Suprapubic skin (tissue), 4 donors: ENCODE measurements around the gene TMTC1.

Experiments
- EP300 ChIP-seq: sonication (generic); formaldehyde crosslinking; IDR thresholded peaks from one replicate; pipeline ENCODE4 v1.6.1; 2017; ENCODE audit warnings: antibody characterized with exemption
- POLR2A ChIP-seq, 2 donors: fragments of 450-650 bp; IDR thresholded peaks; one replicate each; pipeline ENCODE4 v1.6.1; 2017; ENCODE audit warnings: antibody characterized with exemption in 2 of 2, mild to moderate bottlenecking in 2 of 2, moderate library complexity in 2 of 2
- POLR2AphosphoS5 ChIP-seq, 3 donors: sonication (generic); formaldehyde crosslinking; IDR thresholded peaks; one replicate each; pipeline ENCODE4 v1.6.1; 2017; ENCODE audit warnings: antibody characterized with exemption in 3 of 3
- TF ChIP-seq, protein P1 (sequence below), 2 donors: fragments of 200-600 bp in 1 of 2; fragments of 450-650 bp in 1 of 2; sonication (generic) in 1 of 2; IDR thresholded peaks; one replicate each; pipeline ENCODE4 v1.5.1; 2016 to 2019; ENCODE audit warnings: antibody characterized with exemption in 2 of 2, mild to moderate bottlenecking in 1 of 2, moderate library complexity in 1 of 2

DNA sequence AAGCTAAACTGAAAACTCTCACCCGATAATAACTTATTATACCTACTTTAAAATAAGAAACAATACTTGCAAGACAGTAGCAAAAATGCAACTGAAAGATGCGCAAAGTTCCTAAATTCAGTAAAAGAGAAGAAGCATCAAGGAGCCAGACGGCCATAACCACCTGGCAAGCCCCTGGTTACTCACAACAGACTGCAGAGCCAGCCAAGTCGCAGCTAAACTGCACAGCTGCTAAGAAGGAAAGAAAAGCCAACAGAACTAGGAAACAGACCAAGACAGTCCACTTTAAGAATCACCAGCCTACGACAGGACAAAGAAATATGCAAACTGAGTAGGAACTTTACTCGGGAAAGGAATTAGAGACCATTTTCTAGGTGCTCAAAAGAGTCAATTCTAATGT, 127.9 kb downstream of the TMTC1 start:
- TF ChIP-seq, protein P1, sequence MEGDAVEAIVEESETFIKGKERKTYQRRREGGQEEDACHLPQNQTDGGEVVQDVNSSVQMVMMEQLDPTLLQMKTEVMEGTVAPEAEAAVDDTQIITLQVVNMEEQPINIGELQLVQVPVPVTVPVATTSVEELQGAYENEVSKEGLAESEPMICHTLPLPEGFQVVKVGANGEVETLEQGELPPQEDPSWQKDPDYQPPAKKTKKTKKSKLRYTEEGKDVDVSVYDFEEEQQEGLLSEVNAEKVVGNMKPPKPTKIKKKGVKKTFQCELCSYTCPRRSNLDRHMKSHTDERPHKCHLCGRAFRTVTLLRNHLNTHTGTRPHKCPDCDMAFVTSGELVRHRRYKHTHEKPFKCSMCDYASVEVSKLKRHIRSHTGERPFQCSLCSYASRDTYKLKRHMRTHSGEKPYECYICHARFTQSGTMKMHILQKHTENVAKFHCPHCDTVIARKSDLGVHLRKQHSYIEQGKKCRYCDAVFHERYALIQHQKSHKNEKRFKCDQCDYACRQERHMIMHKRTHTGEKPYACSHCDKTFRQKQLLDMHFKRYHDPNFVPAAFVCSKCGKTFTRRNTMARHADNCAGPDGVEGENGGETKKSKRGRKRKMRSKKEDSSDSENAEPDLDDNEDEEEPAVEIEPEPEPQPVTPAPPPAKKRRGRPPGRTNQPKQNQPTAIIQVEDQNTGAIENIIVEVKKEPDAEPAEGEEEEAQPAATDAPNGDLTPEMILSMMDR (IDR thresholded peaks at IDR 0.05) = no peak
- TF ChIP-seq EP300 = no peak
- no peak for TF ChIP-seq POLR2AphosphoS5 (IDR thresholded peaks at IDR 0.05)
- TF ChIP-seq POLR2A (IDR thresholded peaks at IDR 0.05) = no peak
